ENCODE data around the gene SPPL2B.

Gene SPPL2B

GRCh38 chr19:2288818-2289713 is 39.4 kb upstream of the SPPL2B start:
- no peak overlapping the region for H3K9ac ChIP-seq (ENCODE audit: low read length in 2 of 2)
- H3K9me3 ChIP-seq (ENCODE audit: control insufficient read depth in 2 of 2, low read length in 2 of 2): no peaks in the 10 kb centered on the region
- peaks cover 24 to 37% of the 10 kb centered on the region in 2 donors for H3K27me3 ChIP-seq (ENCODE audit: control insufficient read depth in 1 of 2, insufficient read depth in 2 of 2, low read length in 2 of 2)
- no peaks in the 10 kb centered on the region for H3K36me3 ChIP-seq (ENCODE audit: control insufficient read depth in 2 of 2, insufficient read depth in 2 of 2, low read length in 2 of 2)
- no peak overlapping the region for H3K27ac ChIP-seq (ENCODE audit: low read length)
- H3K4me1 ChIP-seq (ENCODE audit: control insufficient read depth, insufficient read depth, low read length): peaks cover 22% of the 10 kb centered on the region
- no peak overlapping the region for H3K4me3 ChIP-seq (ENCODE audit: low read length in 2 of 2)

DNA sequence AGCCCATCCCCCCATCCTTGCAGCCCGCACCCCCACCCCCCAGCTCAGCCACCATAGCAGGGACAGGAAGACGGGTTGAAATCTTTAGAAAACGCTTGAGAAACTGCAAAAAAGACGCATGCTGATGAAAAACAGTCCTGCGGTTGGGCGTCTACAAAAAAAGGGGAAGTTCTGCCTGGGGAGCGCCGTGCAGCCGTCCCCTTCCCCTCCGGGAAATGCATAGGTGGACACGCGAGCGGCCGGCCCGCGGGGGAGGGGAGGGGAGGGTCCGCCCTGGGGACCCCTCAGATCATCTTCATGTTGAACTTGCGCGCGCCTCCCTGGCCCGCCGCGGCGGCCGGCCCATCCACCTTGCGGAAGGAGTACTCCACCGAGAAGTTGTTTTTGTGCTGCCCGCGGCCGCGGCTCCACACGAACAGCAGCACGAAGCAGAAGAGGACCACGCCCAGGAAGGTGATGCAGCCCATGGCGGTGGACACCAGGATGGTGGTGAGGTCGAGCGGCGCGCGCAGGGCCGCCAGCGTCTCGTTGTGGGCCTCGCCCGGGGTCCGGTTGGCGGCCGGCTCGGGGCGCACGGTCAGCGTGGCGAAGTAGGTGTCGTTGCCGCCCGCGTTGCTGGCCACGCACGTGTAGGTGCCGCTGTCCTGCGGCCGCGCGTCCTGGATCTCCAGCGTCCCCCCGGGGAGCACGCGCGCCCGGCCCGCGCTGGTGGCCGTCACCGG is 38.6 kb upstream of the SPPL2B start:
- H3K4me3 ChIP-seq (ENCODE audit: low read length in 2 of 2): peak overlapping the region; percentile 19 to 64
- H3K9me3 ChIP-seq (ENCODE audit: control insufficient read depth in 2 of 2, low read length in 2 of 2): no peaks in the 10 kb centered on the region
- peaks cover 29% of the 10 kb centered on the region for H3K4me1 ChIP-seq (ENCODE audit: control insufficient read depth, insufficient read depth, low read length)
- H3K27me3 ChIP-seq (ENCODE audit: control insufficient read depth in 1 of 2, insufficient read depth in 2 of 2, low read length in 2 of 2): peaks cover 24 to 37% of the 10 kb centered on the region in 2 donors
- H3K9ac ChIP-seq (ENCODE audit: low read length in 2 of 2): no peak overlapping the region
- H3K27ac ChIP-seq (ENCODE audit: low read length): no peak overlapping the region
- no peaks in the 10 kb centered on the region for H3K36me3 ChIP-seq (ENCODE audit: control insufficient read depth in 2 of 2, insufficient read depth in 2 of 2, low read length in 2 of 2)

GRCh38 chr19:2290441-2291184 is 37.9 kb upstream of the SPPL2B start:
- Histone ChIP-seq H3K27ac (ENCODE audit: low read length) (no peak overlapping the region), H3K27me3 (ENCODE audit: control insufficient read depth in 1 of 2, insufficient read depth in 2 of 2, low read length in 2 of 2) (peaks cover 24 to 37% of the 10 kb centered on the region in 2 donors), H3K9ac (ENCODE audit: low read length in 2 of 2) (no peak overlapping the region), H3K4me1 (ENCODE audit: control insufficient read depth, insufficient read depth, low read length) (peaks cover 36% of the 10 kb centered on the region), H3K4me3 (ENCODE audit: low read length in 2 of 2) (peak overlapping the region; percentile 27 to 64), H3K9me3 (ENCODE audit: control insufficient read depth in 2 of 2, low read length in 2 of 2) (no peaks in the 10 kb centered on the region), H3K36me3 (ENCODE audit: control insufficient read depth in 2 of 2, insufficient read depth in 2 of 2, low read length in 2 of 2) (no peaks in the 10 kb centered on the region)

GRCh38 chr19:2291185-2291751 is 37.2 kb upstream of the SPPL2B start:
- peaks cover 36% of the 10 kb centered on the region for H3K4me1 ChIP-seq (ENCODE audit: control insufficient read depth, insufficient read depth, low read length)
- H3K27me3 ChIP-seq (ENCODE audit: control insufficient read depth in 1 of 2, insufficient read depth in 2 of 2, low read length in 2 of 2): peaks cover 24 to 37% of the 10 kb centered on the region in 2 donors
- H3K9ac ChIP-seq (ENCODE audit: low read length in 2 of 2): no peak overlapping the region
- H3K36me3 ChIP-seq (ENCODE audit: control insufficient read depth in 2 of 2, insufficient read depth in 2 of 2, low read length in 2 of 2): no peaks in the 10 kb centered on the region
- peak overlapping the region; percentile 27 to 64 for H3K4me3 ChIP-seq (ENCODE audit: low read length in 2 of 2)
- no peaks in the 10 kb centered on the region for H3K9me3 ChIP-seq (ENCODE audit: control insufficient read depth in 2 of 2, low read length in 2 of 2)
- H3K27ac ChIP-seq (ENCODE audit: low read length): no peak overlapping the region

- peaks cover 14 to 22% of the 10 kb centered on the region in 2 donors for H3K27me3 ChIP-seq (ENCODE audit: control insufficient read depth in 1 of 2, insufficient read depth in 2 of 2, low read length in 2 of 2)
- H3K27ac ChIP-seq (ENCODE audit: low read length): peak overlapping the region; percentile 58
Measured at GRCh38 chr19:2294687-2295335, 33.7 kb upstream of the SPPL2B start.

DNA sequence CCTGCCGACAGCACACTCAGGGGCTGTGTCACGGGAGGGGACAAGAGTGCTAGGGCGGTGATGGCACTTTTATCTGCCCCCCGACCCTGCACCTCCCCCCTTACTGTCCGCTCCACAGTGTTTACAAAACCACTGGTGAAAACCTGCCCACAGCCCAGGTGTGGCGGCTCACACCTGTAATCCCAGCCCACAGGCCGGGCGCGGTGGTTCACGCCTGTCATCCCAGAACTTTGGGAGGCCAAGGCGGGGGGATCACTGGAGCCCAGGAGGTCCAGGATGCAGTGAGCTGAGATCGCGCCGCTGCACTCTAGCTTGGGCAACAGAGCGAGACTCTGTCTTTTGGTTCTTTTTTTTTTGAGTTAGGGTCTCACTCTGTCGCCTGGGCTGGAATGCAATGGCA is 32.3 kb upstream of the SPPL2B start:
- Histone ChIP-seq H3K4me1 (ENCODE audit: control insufficient read depth, insufficient read depth, low read length) (peaks cover 18% of the 10 kb centered on the region), H3K9me3 (ENCODE audit: control insufficient read depth in 2 of 2, low read length in 2 of 2) (no peaks in the 10 kb centered on the region), H3K4me3 (ENCODE audit: low read length in 2 of 2) (no peak overlapping the region), H3K36me3 (ENCODE audit: control insufficient read depth in 2 of 2, insufficient read depth in 2 of 2, low read length in 2 of 2) (no peaks in the 10 kb centered on the region), H3K27me3 (ENCODE audit: control insufficient read depth in 1 of 2, insufficient read depth in 2 of 2, low read length in 2 of 2) (peaks cover 8% of the 10 kb centered on the region in 2 donors), H3K27ac (ENCODE audit: low read length) (no peak overlapping the region), H3K9ac (ENCODE audit: low read length in 2 of 2) (no peak overlapping the region)

More at GRCh38 chr19:2294687-2295335, 33.7 kb upstream of the SPPL2B start:
- Histone ChIP-seq H3K9me3 (ENCODE audit: control insufficient read depth in 2 of 2, low read length in 2 of 2) (no peaks in the 10 kb centered on the region), H3K4me3 (ENCODE audit: low read length in 2 of 2) (peak overlapping the region; percentile 55 to 61), H3K36me3 (ENCODE audit: control insufficient read depth in 2 of 2, insufficient read depth in 2 of 2, low read length in 2 of 2) (no peaks in the 10 kb centered on the region), H3K9ac (ENCODE audit: low read length in 2 of 2) (no peak overlapping the region), H3K4me1 (ENCODE audit: control insufficient read depth, insufficient read depth, low read length) (peaks cover 31% of the 10 kb centered on the region)

GRCh38 chr19:2300533-2300932 is 28.0 kb upstream of the SPPL2B start:
- no peak overlapping the region for H3K27ac ChIP-seq (ENCODE audit: low read length)

DNA sequence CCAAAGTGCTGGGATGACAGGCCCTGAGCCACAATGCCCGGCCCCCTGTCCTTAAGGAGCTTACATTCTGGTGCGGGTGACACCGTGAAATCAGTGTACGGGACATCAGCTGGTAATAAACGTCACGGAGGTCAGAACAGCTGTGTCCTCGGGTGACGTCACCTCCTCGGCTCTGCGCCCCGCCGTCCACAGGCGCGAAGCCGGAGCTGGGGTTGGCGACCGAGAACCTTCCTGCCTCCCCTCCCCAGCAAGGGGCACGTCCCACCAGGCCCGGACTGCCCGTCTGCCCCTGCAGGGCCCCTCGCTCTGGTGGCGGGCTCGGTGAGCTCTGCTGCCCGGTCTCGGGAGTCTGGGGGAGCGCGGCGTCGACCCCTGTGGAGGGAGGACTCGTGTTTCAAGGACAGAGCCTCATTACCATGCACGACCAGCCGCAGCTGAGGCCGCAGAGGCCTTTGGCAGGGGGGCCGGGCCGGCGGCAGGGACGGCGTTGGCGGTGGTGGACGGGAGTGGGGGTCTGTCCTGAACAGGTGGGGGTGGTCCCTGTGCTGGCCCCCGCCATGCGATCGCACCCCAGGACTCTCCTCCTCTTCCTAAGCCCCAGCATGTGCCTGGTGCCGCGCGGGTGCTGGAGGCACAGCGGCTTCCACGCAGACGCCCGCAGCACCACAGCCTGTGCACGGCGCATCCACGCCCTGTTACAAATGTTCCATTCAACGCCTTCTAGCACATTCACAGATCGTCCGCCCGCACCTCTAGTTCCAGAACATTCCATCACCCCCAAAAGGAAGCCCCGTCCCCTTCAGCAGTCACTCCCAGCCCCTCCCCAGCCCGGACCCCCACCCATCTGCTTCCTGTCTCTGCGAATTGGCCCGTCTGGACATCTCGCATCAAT is 25.9 kb upstream of the SPPL2B start:
- H3K9me3 ChIP-seq (ENCODE audit: control insufficient read depth in 2 of 2, low read length in 2 of 2): no peaks in the 10 kb centered on the region
- no peak overlapping the region for H3K9ac ChIP-seq (ENCODE audit: low read length in 2 of 2)
- H3K36me3 ChIP-seq (ENCODE audit: control insufficient read depth in 2 of 2, insufficient read depth in 2 of 2, low read length in 2 of 2): no peaks in the 10 kb centered on the region
- H3K27ac ChIP-seq (ENCODE audit: low read length): no peak overlapping the region
- peaks cover 8% of the 10 kb centered on the region for H3K4me1 ChIP-seq (ENCODE audit: control insufficient read depth, insufficient read depth, low read length)
- H3K27me3 ChIP-seq (ENCODE audit: control insufficient read depth in 1 of 2, insufficient read depth in 2 of 2, low read length in 2 of 2): peaks cover 28 to 29% of the 10 kb centered on the region in 2 donors
- H3K4me3 ChIP-seq (ENCODE audit: low read length in 2 of 2): no peak overlapping the region

More at GRCh38 chr19:2300533-2300932, 28.0 kb upstream of the SPPL2B start:
- Histone ChIP-seq H3K9ac (ENCODE audit: low read length in 2 of 2) (no peak overlapping the region), H3K9me3 (ENCODE audit: control insufficient read depth in 2 of 2, low read length in 2 of 2) (no peaks in the 10 kb centered on the region), H3K27me3 (ENCODE audit: control insufficient read depth in 1 of 2, insufficient read depth in 2 of 2, low read length in 2 of 2) (peaks cover 13 to 16% of the 10 kb centered on the region in 2 donors), H3K4me3 (ENCODE audit: low read length in 2 of 2) (no peak overlapping the region), H3K4me1 (ENCODE audit: control insufficient read depth, insufficient read depth, low read length) (peaks cover 7% of the 10 kb centered on the region), H3K36me3 (ENCODE audit: control insufficient read depth in 2 of 2, insufficient read depth in 2 of 2, low read length in 2 of 2) (no peaks in the 10 kb centered on the region)

GRCh38 chr19:2303211-2303798 is 25.2 kb upstream of the SPPL2B start:
- H3K9ac ChIP-seq (ENCODE audit: low read length in 2 of 2): no peak overlapping the region

More at GRCh38 chr19:2303211-2303798, 25.2 kb upstream of the SPPL2B start:
- Histone ChIP-seq H3K4me3 (ENCODE audit: low read length in 2 of 2) (no peak overlapping the region), H3K27me3 (ENCODE audit: control insufficient read depth in 1 of 2, insufficient read depth in 2 of 2, low read length in 2 of 2) (peaks cover 32% of the 10 kb centered on the region in 2 donors), H3K9me3 (ENCODE audit: control insufficient read depth in 2 of 2, low read length in 2 of 2) (no peaks in the 10 kb centered on the region), H3K27ac (ENCODE audit: low read length) (no peak overlapping the region), H3K4me1 (ENCODE audit: control insufficient read depth, insufficient read depth, low read length) (peaks cover 10% of the 10 kb centered on the region), H3K36me3 (ENCODE audit: control insufficient read depth in 2 of 2, insufficient read depth in 2 of 2, low read length in 2 of 2) (no peaks in the 10 kb centered on the region)
